ENCODE data around the gene DPP4. TPM values are rescaled to one million over a fixed set of nuclear protein-coding genes. Genes with fewer than 3 reads are reported as not detected.
"Not testable (repeated sequence)": the region's sequence is repeated elsewhere in the genome, so short reads cannot be mapped to it uniquely, and the experiment has no call there.

The DPP4 gene
- total RNA-seq, 1 donor = 130 TPM

DNA sequence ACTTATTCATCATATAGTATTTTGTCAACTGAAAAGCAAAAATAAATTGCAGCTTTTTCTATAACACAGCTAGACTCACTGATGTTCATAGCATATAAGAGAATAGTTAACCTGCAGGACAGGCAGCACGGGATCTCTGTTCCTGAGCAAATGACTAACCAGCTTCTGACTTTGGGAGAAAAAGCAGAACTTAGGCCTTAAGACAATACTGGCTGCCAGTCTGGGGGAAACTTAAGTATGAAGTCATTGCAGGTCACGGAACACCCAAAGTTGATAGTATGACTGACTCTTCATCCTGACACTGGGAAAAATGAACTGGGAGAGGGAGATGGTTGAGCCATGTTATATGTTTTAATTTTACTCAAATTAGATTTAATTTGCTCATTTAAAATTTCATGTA lies 113.0 kb downstream of the DPP4 start:
- TF ChIP-seq, protein P1, sequence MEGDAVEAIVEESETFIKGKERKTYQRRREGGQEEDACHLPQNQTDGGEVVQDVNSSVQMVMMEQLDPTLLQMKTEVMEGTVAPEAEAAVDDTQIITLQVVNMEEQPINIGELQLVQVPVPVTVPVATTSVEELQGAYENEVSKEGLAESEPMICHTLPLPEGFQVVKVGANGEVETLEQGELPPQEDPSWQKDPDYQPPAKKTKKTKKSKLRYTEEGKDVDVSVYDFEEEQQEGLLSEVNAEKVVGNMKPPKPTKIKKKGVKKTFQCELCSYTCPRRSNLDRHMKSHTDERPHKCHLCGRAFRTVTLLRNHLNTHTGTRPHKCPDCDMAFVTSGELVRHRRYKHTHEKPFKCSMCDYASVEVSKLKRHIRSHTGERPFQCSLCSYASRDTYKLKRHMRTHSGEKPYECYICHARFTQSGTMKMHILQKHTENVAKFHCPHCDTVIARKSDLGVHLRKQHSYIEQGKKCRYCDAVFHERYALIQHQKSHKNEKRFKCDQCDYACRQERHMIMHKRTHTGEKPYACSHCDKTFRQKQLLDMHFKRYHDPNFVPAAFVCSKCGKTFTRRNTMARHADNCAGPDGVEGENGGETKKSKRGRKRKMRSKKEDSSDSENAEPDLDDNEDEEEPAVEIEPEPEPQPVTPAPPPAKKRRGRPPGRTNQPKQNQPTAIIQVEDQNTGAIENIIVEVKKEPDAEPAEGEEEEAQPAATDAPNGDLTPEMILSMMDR (IDR thresholded peaks at IDR 0.05; ENCODE audit: insufficient read depth, low read depth, low read length) = no peak
- no peak for DNase-seq (ENCODE audit: low read depth)
- H3K4me3 ChIP-seq (ENCODE audit: low read depth, low read length) = no peak overlapping the region

DNA sequence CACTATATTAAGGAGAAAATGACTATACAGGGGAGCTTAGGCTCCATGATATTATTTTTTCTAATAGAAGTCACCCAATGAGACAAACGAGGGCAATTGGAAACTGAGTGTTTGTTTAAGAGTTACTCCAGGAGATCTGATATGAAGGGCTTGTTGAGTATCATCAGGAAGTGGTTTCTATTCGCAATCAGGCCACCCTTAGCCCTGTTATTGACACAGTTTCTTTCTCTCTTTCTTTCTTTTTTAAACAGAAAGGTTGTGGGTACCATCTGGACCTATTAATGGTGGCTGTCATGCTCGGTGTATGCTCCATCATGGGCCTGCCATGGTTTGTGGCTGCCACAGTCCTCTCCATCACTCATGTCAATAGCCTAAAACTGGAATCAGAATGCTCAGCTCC lies 117.3 kb downstream of the DPP4 start:
- TF ChIP-seq, protein P1 (IDR thresholded peaks at IDR 0.05; ENCODE audit: insufficient read depth, low read depth, low read length) = no peak
- DNase-seq (ENCODE audit: low read depth) = no peak
- no peak overlapping the region for H3K4me3 ChIP-seq (ENCODE audit: low read depth, low read length)

DNA sequence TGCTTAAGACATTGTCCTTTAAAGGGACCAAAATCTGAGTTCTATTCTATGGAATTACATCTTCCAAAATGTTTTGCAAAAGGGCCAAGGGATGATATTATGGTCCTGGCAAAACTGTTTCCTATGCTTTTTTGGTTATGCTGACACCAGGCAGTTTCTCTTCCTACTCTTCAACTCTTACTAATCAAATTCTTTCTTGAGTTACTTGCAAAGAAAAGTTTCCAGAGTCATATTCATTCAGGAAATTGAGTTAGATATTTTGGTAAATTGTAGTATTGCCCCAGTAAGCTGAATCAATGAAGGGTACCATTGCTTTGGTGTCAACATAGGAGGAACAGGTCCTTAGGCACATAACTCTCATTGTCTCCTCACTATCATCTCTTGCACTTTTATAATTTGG lies 118.8 kb downstream of the DPP4 start:
- no peak for DNase-seq (ENCODE audit: low read depth)
- TF ChIP-seq, protein P1 (IDR thresholded peaks at IDR 0.05; ENCODE audit: insufficient read depth, low read depth, low read length) = no peak

DNA sequence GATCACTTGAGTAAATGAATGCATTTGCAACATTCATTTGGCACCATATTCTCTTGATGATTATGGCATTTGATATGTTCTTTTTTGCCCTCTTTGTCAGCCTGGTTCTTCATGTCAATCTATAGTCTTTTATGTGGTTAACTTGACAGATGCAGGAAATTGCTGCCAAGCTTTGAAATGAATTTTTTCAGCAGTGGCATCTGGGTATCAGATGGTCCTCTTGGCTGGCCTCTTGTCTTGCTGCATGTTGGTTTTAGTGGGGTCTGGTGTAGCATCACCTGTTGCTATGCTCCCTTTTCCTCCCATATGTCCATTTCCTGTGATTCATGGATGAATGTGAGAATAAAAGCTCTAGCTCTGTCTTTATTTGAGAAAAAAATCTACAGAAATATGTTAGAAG lies 119.9 kb downstream of the DPP4 start:
- no peak overlapping the region for H3K4me3 ChIP-seq (ENCODE audit: low read depth, low read length)
- DNase-seq (ENCODE audit: low read depth) = no peak
- TF ChIP-seq, protein P1 (IDR thresholded peaks at IDR 0.05; ENCODE audit: insufficient read depth, low read depth, low read length) = no peak

More for the DNA sequence above, 118.8 kb downstream of the DPP4 start:
- no peak overlapping the region for H3K4me3 ChIP-seq (ENCODE audit: low read depth, low read length)

DNA sequence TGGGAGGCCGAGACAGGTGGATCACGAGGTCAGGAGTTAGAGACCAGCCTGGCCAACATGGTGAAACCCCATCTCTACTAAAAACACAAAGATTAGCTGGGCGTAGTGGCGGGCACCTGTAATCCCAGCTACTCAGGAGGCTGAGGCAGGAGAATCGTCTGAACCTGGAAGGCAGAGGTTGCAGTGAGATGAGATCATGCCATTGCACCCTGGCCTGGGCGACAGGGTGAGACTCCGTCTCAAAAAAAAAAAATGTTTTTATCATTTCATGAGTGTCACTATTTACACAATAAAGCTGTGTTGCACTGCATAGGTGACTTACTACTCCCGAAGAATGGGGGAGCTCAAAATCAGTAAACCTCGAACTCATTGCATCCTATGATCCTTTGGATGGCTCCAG lies 120.6 kb downstream of the DPP4 start:
- H3K4me3 ChIP-seq (ENCODE audit: low read depth, low read length); DNase-seq (ENCODE audit: low read depth): not testable (repeated sequence)

DNA sequence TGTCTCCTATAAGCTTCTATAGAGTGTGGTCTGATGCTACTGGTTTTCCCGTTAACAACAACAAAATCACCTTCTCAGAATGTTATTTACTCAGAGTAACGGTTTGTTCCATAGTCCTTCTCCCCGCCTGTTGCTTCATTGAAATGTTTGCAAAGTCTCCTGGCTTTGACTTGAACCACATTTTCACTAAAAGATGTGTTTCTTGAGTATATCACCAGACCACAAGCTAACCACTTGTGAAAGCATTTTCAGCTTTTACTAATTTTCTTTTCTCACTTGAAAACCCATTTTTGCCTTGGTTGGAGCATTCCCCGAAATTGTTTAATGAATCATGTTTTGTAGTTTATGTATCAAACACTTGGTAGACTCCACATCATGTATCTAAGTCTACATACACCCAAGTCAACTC lies 121.2 kb downstream of the DPP4 start:
- TF ChIP-seq, protein P1 (IDR thresholded peaks at IDR 0.05; ENCODE audit: insufficient read depth, low read depth, low read length) = no peak
- no peak for DNase-seq (ENCODE audit: low read depth)
- H3K4me3 ChIP-seq (ENCODE audit: low read depth, low read length) = no peak overlapping the region

DNA sequence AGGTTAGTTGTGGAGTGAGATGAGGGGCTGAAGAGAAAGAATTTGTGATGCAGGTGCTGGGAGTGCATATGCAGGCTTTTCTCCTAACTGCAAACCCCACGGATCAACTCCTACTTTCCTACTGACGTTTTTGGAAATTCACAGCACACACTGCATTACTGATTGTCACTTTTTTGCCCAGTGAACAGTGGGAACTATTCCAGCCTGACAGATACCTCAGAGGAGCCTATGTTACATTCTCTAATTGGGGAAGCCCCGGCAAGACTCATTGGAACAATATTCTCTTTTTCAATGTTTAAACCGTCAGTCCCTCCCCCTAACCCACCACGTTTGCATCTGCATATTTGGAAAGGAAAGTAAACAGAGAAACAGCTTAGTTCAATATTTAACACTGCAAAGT lies 126.2 kb downstream of the DPP4 start:
- TF ChIP-seq, protein P1 (IDR thresholded peaks at IDR 0.05; ENCODE audit: insufficient read depth, low read depth, low read length) = no peak
- DNase-seq (ENCODE audit: low read depth) = no peak

More for the DNA sequence above, 126.2 kb downstream of the DPP4 start:
- H3K4me3 ChIP-seq (ENCODE audit: low read depth, low read length) = no peak overlapping the region

Measured in fibroblast of villous mesenchyme (primary cell).